NT2/D1 (cell line): ENCODE measurements around the gene TMEM63B.

Experiments used
- SUZ12 ChIP-seq: IDR thresholded peaks from 2 replicates; pipeline ENCODE4 v1.6.1; 2011; ENCODE audit not compliant: insufficient read length, insufficient read depth; ENCODE audit errors: extremely low read depth
- ZNF274 ChIP-seq: IDR thresholded peaks from 2 replicates; pipeline ENCODE4 v1.6.1; 2011; ENCODE audit warnings: mild to moderate bottlenecking, low read depth, low read length

GRCh38 chr6:44122801-44123200, 4.6 kb upstream of the TMEM63B start:
- no peak for TF ChIP-seq SUZ12
- TF ChIP-seq ZNF274: no peak
